ENCODE data around the gene TRIM56.
"Not testable (repeated sequence)": the region's sequence is repeated elsewhere in the genome, so short reads cannot be mapped to it uniquely, and the experiment has no call there.

Gene TRIM56

GRCh38 chr7:101085162-101085964, at the start of gene TRIM56:
Gene TRIM56 (plus strand): TSS chr7:101085481. CDS start chr7:101087313, 1,832 bp downstream.
- DNase-seq (ENCODE audit: low read depth in 2 of 2): no peak

- DNase-seq (ENCODE audit: low read depth in 2 of 2): no peak
Measured at GRCh38 chr7:101035941-101036340, 49.3 kb upstream of the TRIM56 start.

- DNase-seq (ENCODE audit: low read depth in 2 of 2): not testable (repeated sequence)
Measured at GRCh38 chr7:101041283-101041682, 44.0 kb upstream of the TRIM56 start.

- DNase-seq (ENCODE audit: low read depth in 2 of 2): no peak
Measured at GRCh38 chr7:101058355-101058754, 26.9 kb upstream of the TRIM56 start.

- DNase-seq (ENCODE audit: low read depth in 2 of 2): no peak
Measured at GRCh38 chr7:101059620-101059942, 25.7 kb upstream of the TRIM56 start.

- DNase-seq (ENCODE audit: low read depth in 2 of 2): no peak
Measured at GRCh38 chr7:101060992-101061391, 24.3 kb upstream of the TRIM56 start.

GRCh38 chr7:101064176-101064550, 21.1 kb upstream of the TRIM56 start:
- DNase-seq (ENCODE audit: low read depth in 2 of 2): not testable (repeated sequence)

- not testable (repeated sequence) for DNase-seq (ENCODE audit: low read depth in 2 of 2)
Measured at GRCh38 chr7:101065162-101065561, 20.1 kb upstream of the TRIM56 start.

GRCh38 chr7:101066141-101066832, 19.0 kb upstream of the TRIM56 start:
- DNase-seq (ENCODE audit: low read depth in 2 of 2): no peak

GRCh38 chr7:101066833-101067177, 18.5 kb upstream of the TRIM56 start:
- DNase-seq (ENCODE audit: low read depth in 2 of 2): no peak

- no peak for DNase-seq (ENCODE audit: low read depth in 2 of 2)
Measured at GRCh38 chr7:101068401-101068800, 16.9 kb upstream of the TRIM56 start.

- DNase-seq (ENCODE audit: low read depth in 2 of 2): not testable (repeated sequence)
Measured at GRCh38 chr7:101071362-101072104, 13.7 kb upstream of the TRIM56 start.

GRCh38 chr7:101075646-101076045, 9.6 kb upstream of the TRIM56 start:
- no peak for DNase-seq (ENCODE audit: low read depth in 2 of 2)

- not testable (repeated sequence) for DNase-seq (ENCODE audit: low read depth in 2 of 2)
Measured at GRCh38 chr7:101076183-101076582, 9.1 kb upstream of the TRIM56 start.

- no peak for DNase-seq (ENCODE audit: low read depth in 2 of 2)
Measured at GRCh38 chr7:101077303-101078086, 7.8 kb upstream of the TRIM56 start.

GRCh38 chr7:101081432-101081831, 3.8 kb upstream of the TRIM56 start:
- no peak for DNase-seq (ENCODE audit: low read depth in 2 of 2)

GRCh38 chr7:101084865-101085161, 468 bp upstream of the TRIM56 start:
- DNase-seq (ENCODE audit: low read depth in 2 of 2): no peak

- no peak for DNase-seq (ENCODE audit: low read depth in 2 of 2)
Measured at GRCh38 chr7:101087334-101088068, 2.2 kb downstream of the TRIM56 start.

GRCh38 chr7:101088069-101088425, 2.8 kb downstream of the TRIM56 start:
- no peak for DNase-seq (ENCODE audit: low read depth in 2 of 2)

- no peak for DNase-seq (ENCODE audit: low read depth in 2 of 2)
Measured at GRCh38 chr7:101088858-101089529, 3.7 kb downstream of the TRIM56 start.

- no peak for DNase-seq (ENCODE audit: low read depth in 2 of 2)
Measured at GRCh38 chr7:101089876-101090275, 4.6 kb downstream of the TRIM56 start.

Data from fibroblast of skin of left biceps (primary cell).